ENCODE data around the gene TIAL1.
"Not testable (repeated sequence)": the region's sequence is repeated elsewhere in the genome, so short reads cannot be mapped to it uniquely, and the experiment has no call there.

TIAL1 gene

DNA sequence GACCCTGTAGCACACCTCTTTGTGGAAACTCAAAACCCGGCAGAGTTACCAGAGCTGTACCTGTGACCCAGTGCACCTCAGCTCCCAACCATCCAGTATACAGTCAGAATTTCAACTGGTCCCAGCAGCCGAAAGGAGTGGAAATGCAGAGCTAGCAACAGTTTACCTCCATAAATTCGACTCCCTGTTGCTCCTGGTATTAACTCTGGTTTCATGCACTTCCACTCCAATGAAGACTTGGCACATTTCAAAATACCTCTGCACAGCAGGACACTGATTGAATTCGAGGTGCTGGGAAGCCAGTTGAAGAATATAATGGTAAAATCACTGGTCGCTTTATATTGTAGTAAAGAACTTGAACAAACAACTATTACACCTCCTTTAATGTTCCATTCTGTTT, 17.9 kb upstream of the TIAL1 start:
- no peak for DNase-seq (ENCODE audit: low read depth in 4 of 4, low spot score in 1 of 4)

DNA sequence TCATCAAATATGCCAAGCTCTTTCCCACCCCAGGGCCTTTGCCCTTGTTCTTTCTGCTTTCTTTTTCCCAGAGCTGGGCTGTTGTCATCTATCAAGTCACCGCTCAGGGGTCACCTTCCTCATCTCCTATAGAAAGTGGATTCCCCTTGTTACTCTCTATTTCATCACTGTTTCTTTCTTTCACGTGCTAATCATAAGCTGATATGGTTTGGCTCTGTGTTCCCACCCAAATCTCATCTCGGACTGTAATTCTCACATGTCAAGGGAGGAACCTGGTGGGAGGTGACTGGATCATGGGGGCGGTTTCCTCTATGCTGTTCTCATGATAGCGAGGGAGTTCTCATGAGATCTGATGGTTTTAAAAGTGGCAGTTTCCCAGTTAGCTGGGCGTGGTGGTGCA, 17.0 kb upstream of the TIAL1 start:
- DNase-seq (ENCODE audit: low read depth in 4 of 4, low spot score in 1 of 4), result no peak

DNA sequence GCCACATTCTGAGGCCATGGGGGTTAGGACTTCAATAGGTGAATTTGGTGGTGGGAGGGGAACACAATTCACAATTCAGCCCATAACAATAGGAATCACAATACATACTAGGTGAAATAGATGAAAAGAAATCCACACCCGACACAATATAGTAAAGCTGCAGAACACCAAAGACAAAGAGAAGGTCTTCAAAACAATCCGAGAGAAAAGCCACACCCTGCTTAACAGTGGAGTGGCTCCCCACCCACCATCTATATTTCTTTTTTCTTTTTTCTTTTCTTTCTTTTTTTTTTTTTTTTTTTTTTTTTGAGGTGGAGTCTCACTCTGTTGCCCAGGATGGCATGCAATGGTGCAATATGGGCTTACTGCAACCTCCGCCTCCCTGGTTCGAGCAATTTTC, 14.7 kb upstream of the TIAL1 start:
- DNase-seq (ENCODE audit: low read depth in 4 of 4, low spot score in 1 of 4), result no peak

DNA sequence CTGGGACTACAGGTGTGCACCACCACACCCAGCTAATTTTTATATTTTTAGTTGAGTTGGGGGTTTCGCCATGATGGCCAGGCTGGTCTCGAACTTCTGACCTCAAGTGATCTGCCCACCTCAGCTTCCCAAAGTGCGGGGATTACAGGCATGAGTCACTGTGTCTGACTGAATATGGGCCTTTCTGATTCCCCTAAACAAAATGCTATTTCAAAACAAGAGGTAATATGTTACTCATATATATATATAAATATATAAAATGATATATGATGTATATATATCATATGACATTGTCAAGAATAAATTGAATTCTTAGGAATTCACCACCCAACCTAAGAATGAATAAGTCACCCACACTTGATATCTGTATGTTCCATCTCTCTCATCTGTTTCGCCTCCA, 12.8 kb upstream of the TIAL1 start:
- no peak for DNase-seq (ENCODE audit: low read depth in 4 of 4, low spot score in 1 of 4)

DNA sequence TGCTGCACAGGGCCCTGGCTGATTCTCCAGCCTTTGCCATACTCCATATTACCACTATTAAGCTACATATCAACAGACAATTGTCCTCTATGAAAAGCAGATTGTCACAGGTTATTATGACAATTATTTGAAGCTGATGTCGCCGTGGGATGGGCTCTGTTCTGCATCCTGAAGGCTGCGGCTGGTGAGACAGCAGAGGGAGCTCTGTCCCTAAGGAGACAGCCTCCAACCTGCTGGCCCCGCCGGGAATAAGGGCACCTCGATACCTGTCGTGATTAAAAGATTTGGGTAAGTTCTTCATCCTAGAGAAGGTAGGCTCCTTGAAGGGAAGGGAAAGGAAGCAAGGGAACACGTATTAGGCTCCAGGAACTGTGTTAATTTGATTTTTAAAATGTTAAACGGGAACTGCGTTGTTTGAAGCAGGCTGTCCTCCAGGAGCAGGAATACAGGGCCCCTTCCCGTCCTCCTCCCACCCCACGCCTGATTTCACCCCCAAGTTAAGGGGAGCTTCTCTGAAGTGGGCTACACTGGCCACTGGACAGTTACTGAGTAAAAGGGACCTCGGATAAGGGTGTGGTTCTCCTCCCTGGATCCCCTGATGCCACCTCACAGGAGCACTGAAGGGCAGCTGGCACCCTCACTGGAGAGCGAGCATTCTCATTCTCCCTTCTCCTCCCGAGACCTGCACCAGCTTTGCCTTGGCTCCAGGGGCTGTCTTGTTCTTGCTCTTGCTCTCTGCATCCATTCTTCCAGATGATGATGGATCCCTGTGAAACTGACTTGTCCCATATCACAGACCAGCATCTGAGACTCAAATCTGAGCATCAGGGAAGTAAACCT, 11.8 kb upstream of the TIAL1 start:
- DNase-seq (ENCODE audit: low read depth in 4 of 4, low spot score in 1 of 4), result peak in 1 of 4 experiments; percentile 9

DNA sequence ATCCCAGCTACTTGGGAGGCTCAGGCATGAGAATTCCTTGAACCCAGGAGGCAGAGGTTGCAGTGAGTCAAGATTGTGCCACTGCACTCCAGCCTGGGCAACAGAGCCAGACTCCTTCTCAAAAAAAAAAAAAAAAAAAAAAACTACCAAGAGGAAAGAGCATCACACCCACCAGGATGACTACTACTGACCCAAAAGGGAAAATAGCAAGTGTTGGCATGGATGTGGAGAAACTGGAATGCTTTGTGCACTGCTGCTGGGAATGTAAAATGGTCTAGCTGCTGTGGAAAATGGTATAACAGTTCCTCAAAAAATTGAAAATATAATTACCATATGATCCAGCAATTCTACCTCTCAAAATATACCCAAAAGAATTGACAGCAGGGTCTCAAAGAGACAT, 7.7 kb upstream of the TIAL1 start:
- no peak for DNase-seq (ENCODE audit: low read depth in 4 of 4, low spot score in 1 of 4)

DNA sequence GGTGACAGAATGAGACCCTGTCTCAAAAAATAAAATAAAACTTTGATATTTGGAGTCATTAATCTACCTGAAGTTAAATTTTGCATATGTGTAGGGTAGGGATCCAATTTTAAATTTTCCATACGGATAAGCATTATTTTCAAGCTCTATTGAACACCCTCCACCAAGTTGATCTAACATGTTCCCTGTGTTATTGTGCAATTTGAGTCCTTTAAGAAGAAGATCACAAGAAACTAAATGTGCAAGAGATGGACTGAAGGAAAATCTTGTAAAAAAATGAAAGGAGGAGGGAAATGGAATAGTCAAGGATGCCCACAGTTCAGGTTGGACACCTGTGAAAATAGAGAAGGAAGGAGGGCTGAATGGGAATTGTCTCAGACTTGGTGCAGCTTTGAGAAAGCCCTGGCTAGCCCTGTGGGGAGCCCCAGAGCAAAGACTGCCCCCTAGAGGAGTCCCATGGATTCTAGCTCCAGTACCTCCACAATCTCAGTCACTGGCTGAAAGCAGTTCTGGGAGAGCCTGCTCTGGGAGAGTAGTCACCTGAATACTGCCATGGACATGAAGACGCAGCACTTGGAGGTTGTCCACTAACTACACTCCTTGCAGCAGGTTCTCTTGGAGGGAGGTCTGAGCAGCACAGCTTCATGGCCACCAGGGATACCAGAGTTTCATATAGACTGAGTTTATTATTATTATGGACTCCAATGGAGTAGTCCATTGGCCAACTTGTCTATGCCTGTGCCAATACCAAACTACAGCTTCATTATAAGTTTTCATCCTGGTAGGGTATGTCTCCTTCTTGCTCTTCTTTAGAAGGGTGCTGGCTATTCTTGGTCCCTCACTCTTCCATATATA, 5.7 kb upstream of the TIAL1 start:
- peak in 1 of 4 experiments; percentile 19 for DNase-seq (ENCODE audit: low read depth in 4 of 4, low spot score in 1 of 4)

DNA sequence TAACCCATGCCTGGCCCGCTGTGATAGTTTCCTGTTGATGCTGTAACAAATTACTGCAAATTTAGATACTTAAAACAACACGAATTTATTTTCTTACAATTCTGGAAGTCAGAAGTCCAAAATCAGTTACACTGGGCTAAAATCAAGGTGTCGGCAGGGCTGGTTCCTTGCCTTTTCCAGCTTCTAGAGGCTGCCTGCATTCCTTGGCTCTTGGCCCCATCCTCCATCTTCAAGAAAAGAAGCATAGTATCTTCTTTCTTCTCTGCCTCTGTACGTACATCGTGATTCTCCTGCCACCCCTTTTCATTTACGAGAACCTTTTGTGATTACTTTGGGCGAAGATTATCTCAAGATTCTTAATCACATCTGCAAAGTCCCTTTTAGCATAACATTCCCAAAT, 1.6 kb upstream of the TIAL1 start:
- no peak for DNase-seq (ENCODE audit: low read depth in 4 of 4, low spot score in 1 of 4)

DNA sequence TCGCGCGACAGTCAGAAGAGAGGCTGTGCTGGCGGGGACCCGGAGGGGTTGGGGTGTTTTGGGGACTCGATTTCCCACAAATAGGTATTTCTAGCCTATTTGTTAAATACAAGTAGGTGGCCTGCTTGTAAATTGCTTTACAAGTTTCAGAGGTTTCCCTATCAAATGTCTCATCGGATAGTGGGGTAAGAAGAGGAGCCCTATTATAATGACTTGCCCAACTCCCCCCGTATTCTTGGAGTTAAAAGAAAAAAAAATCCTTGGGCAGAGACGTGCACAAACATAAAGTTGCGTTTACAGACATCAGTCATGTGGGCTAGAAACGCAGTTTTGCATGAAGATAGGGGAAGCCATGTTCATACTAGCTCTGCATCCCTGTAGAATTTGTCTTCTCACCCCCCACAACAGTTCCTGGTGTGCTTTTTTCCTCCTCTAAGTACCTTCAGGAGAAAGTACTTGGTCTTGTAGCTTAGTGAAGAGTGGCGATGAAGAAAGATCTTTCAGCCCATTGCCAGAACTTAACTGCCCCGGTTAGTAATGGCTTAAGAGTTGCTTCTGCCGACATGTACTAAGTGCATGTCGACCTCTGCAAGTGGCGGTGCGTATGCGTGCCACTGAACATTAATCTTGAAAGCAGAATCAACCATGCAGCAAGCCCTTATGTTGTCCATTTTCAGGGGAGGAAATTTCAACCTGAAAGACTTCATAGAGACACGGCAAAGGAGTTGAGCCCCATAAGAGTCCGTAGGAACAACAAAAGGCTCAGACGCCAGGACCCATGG, 832 bp upstream of the TIAL1 start:
- DNase-seq (ENCODE audit: low read depth in 4 of 4, low spot score in 1 of 4), result no peak

DNA sequence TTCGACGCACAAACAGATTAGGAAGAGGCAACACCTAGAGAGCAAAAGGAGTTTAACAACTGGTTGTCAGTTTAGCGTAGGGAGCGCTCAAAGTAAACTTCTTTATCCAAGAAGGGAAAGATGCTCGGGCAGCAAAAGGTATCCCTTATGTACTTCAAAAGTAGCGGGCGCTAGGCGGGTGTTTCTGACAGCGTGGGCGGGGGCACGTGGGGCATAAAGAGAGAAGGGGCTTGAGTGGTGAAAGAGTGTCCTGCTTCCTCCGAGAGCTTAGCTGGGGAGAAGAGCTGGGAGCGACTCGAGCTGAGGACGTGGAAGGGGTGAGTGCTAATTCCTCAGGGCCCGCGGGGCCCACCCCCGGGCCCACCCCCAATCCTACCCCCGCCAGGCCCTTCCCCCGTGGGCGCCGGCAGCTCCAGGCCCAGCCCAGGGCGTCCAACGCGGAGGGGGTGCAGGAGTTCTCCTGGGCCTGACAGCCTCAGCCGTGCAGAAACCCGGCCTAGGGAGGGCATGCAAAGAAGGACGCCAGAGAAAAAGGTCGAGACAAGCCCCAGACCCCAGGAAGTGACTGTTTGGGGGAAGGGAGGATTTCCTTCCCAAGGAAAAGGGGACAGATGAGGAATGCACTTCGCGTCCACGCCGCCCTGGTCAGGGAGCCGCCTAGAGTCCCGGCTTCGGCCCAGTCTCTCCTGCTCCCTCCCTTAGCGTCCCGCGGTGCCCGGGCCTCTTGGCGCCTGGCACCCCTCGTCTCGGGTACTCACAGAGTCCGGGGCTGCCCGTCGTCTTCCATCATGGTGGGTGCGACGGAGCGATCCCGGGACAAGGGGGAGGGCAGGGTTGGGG, 868 bp downstream of the TIAL1 start:
- DNase-seq (ENCODE audit: low read depth in 4 of 4, low spot score in 1 of 4), result peak; percentile 42 to 64 (median 56)

DNA sequence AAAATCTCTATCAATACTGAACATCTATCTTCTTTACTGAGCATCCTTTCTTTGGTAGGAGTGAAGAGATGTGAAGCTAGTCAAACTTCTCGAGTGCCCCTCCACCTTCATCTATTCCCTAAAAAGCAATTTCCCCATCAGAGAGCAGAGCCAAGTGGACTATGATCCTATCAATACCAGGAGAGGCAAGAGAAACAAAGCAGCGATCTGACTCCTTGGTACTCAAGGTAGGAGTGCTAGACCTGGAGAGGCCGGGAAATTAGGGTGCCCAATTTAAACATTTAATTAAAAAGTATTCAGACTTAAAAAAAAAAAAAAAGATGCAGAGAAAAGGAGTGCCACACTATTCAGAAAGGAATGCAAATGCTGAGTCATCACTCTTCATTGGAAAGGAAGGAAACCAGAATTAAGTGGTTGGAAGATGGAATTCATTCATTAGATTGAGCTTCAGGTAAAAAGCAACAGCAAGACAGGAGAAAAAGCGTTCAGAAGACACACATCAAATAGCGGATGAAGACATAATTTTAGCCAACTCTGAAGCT, 1.6 kb downstream of the TIAL1 start:
- no peak for DNase-seq (ENCODE audit: low read depth in 4 of 4, low spot score in 1 of 4)

DNA sequence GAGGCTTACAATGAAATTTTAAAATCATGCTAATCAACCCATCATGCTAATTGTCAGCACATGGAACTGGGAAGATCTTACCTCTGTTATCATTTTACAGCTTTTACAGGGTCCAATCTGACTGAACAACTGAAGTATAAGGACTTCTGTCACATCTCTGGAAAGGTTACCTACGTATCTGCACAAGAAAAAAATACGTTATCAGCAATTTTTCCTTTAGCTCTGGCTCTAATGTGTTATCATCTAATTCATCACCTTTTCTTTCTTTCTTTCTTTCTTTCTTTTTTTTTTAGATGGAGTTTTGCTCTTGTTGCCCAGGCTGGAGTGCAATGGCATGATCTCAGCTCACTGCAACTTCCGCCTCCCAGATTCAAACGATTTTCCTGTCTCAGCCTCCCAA, 8.7 kb downstream of the TIAL1 start:
- DNase-seq (ENCODE audit: low read depth in 4 of 4, low spot score in 1 of 4), result no peak

DNA sequence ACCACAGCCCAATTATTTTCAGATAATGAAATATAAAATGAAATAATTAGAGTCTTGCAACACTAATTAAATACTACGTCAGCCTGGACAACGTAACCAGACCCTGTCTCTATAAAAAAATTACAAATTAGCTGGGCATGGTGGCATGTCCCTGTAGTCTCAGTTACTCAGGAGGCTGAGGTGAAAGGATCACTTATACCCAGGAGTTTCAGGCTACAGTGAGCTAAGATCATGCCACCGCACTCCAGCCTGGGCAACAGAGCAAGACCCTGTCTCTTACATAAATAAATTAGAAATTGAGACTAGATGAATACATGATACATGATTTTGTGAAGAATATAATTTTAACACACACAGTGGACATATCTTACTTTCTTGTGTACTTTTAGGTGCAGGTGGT, 18.4 kb downstream of the TIAL1 start:
- no peak for DNase-seq (ENCODE audit: low read depth in 4 of 4, low spot score in 1 of 4)

DNA sequence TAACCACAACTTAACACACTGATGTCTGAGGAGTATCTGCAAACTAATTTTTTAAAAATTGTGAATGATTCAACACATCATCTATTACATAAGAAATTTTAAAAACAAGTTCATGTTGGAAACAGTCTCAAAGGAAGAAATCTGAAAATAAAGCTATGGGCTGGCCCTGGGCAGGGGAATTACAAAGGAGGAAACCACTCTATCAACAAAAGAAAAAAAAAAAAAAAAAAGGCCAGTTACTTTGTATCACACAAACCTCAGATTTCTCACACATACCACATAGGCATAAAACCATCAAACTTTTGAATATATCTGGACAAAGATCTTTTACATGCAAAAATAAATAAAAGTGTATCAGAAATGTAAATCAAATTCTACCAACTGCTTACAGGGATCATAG, 20.8 kb downstream of the TIAL1 start:
- no peak for DNase-seq (ENCODE audit: low read depth in 4 of 4, low spot score in 1 of 4)

DNA sequence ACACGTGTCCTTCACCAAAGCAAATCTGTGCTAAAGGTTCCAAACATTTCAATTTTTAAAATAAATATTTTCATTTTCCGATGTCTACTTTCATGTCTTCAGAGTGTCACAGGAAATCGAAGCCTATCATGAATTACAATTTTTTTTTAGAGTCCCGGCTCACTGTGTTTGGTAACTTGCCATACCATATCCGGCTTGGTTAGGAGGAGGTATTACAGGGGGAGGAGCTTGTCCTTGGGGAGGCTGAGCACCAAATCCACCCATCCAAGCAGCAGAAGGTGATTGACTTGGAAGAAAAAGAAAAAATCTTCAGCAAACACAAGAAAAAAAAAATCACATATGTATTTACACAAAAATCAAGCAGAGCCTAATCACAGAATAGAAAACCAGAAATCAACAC, 21.3 kb downstream of the TIAL1 start:
- no peak for DNase-seq (ENCODE audit: low read depth in 4 of 4, low spot score in 1 of 4)

DNA sequence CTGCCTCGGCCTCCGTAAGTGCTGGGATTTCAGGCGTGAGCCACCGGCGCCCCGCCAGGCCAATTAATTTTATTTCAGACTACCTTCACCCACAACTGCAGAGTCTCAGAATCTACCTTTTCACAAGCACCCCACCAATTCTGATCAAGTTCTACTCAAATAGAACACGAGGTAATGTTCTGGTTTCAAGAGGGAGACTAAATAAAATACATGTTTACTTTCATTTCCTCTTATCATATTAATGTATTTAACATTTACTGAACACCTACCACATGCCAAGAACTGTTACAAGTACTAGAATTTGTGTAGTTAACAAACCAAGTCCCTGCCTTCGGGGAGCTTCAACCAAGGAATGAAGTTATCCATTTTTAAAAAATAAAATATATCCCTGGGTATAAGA, 28.8 kb downstream of the TIAL1 start:
- no peak for DNase-seq (ENCODE audit: low read depth in 4 of 4, low spot score in 1 of 4)

DNA sequence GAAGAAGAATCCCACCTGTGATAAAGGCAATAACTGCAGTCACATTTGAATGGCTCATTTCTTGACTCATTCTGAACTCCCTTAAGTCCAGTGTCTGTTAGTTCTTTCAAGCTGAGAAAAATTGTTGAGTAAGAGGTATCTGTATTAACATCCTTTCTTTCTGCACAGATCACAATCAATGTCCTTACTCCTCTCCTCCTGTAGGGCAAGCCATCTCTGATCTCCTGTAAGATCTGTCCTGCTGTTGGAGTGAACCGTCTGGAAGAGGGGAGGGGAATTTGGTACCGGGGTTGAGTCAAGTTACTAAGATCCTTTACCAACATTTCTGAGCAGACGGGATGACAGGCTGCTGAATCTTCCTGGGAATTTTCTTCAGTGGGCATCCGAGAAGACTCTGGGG, 34.7 kb downstream of the TIAL1 start:
- no peak for DNase-seq (ENCODE audit: low read depth in 4 of 4, low spot score in 1 of 4)

DNA sequence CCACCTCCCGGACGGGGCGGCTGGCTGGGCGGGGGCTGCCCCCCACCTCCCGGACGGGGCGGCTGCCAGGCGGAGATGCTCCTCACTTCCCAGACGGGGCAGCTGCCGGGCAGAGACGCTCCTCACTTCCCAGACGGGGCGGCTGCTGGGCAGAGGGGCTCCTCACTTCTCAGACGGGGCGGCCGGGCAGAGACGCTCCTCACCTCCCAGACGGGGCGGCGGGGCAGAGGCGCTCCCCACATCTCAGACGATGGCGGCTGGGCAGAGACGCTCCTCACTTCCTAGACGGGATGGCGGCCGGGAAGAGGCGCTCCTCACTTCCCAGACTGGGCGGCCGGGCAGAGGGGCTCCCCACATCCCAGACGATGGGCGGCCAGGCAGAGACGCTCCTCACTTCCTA, 37.3 kb downstream of the TIAL1 start:
- not testable (repeated sequence) for DNase-seq (ENCODE audit: low read depth in 4 of 4, low spot score in 1 of 4)

DNA sequence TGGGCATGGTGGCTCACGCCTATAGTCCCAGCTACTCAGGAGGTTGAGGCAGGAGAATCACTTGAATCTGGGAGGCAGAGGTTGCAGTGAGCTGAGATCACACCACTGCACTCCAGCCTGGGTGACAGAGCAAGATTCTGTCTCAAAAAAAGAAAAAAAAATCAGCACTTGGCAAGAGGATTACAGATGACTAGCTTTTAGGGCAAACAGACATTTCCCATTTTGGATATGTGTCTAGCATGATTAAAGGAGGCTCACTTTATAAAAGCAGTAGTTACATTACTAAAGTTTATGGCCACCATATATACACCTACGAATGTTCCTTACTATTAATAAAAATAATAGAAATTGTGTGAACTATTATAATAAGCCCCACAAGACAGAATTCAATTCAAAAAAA, 40.7 kb downstream of the TIAL1 start:
- not testable (repeated sequence) for DNase-seq (ENCODE audit: low read depth in 4 of 4, low spot score in 1 of 4)

DNA sequence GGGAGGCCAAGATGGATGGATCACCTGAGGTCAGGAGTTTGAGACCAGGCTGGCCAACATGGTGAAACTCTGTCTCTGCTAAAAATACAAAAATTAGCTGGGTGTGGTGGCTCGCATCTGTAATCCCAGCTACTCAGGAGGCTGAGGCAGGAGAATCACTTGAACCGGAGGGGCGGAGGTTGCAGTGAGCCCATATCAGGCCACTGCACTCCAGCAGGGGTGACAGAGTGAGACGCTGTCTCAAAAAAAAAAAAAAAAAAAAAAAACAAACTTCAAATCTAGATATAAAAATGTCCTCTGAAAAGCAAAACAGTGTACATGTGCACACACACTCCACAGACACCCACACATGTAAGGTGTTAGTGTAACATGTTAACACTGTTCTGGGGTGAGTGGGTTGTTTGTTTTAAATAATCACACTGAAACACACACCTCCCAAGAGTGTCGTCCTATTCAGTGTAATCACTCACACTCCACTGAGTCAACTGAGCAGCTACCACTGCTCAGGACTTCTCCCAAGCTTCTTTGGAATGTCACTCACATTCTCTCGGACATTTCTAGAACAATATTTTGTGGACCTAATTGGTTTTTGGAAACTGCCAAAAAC, 41.5 kb downstream of the TIAL1 start:
- DNase-seq (ENCODE audit: low read depth in 4 of 4, low spot score in 1 of 4), result no peak

Data from stimulated activated CD4-positive, alpha-beta T cell treated with anti-CD3 and anti-CD28 coated beads, Interleukin-1b, Interleukin-23, amount 100 ng/mL, for 24 hours (primary cell).